Tibial nerve (tissue), 4 donors: Measurements from ENCODE around the gene FAM200B.

Experiments
- EP300 ChIP-seq, 2 donors: sonication (generic); formaldehyde crosslinking; IDR thresholded peaks; one replicate each; pipeline ENCODE4 v1.6.1; 2017; ENCODE audit warnings: antibody characterized with exemption in 2 of 2, mild to moderate bottlenecking in 1 of 2
- POLR2A ChIP-seq, 2 donors: fragments of 450-650 bp; IDR thresholded peaks; one replicate each; pipeline ENCODE4 v1.6.1; 2017; ENCODE audit warnings: antibody characterized with exemption in 2 of 2, mild to moderate bottlenecking in 2 of 2, moderate library complexity in 2 of 2
- TF ChIP-seq, protein P1 (sequence below), 5 experiments: fragments of 200-600 bp in 3 of 5; fragments of 450-650 bp in 2 of 5; sonication (generic) in 3 of 5; IDR thresholded peaks; one replicate each; pipeline ENCODE4 v1.5.1; 2016 to 2019; ENCODE audit warnings: antibody characterized with exemption in 5 of 5, mild to moderate bottlenecking in 3 of 5, moderate library complexity in 2 of 5

DNA sequence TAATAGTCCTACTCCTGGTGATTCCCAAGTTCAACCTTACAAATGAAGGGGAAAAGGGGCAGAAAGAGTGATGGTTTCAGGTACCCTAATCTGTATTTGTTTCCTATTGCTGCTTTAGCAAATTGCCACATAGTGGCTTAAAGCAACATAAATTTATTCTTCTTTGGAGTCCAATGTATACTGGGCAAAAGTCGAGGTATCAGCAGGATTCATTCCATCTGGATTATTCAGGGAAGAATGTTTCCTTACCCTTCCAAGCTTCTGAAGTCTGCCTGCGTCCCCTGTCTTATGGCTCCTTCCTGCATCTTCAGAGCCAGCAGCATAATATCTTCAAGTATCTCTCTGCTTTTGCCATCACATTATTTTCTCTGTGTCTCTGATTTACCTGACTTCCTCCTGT is 11.0 kb downstream of the FAM200B start:
- TF ChIP-seq, protein P1, sequence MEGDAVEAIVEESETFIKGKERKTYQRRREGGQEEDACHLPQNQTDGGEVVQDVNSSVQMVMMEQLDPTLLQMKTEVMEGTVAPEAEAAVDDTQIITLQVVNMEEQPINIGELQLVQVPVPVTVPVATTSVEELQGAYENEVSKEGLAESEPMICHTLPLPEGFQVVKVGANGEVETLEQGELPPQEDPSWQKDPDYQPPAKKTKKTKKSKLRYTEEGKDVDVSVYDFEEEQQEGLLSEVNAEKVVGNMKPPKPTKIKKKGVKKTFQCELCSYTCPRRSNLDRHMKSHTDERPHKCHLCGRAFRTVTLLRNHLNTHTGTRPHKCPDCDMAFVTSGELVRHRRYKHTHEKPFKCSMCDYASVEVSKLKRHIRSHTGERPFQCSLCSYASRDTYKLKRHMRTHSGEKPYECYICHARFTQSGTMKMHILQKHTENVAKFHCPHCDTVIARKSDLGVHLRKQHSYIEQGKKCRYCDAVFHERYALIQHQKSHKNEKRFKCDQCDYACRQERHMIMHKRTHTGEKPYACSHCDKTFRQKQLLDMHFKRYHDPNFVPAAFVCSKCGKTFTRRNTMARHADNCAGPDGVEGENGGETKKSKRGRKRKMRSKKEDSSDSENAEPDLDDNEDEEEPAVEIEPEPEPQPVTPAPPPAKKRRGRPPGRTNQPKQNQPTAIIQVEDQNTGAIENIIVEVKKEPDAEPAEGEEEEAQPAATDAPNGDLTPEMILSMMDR (IDR thresholded peaks at IDR 0.05) = no peak
- TF ChIP-seq EP300 (IDR thresholded peaks at IDR 0.05) (no peak), POLR2A (IDR thresholded peaks at IDR 0.05) (no peak)
